ENCODE data around the gene NTN1. TPM values are rescaled to one million over a fixed set of nuclear protein-coding genes. Genes with fewer than 3 reads are reported as not detected.

NTN1 gene
- polyA plus RNA-seq, 3 donors = 0.03 to 0.04 TPM; not detected in 1

DNA sequence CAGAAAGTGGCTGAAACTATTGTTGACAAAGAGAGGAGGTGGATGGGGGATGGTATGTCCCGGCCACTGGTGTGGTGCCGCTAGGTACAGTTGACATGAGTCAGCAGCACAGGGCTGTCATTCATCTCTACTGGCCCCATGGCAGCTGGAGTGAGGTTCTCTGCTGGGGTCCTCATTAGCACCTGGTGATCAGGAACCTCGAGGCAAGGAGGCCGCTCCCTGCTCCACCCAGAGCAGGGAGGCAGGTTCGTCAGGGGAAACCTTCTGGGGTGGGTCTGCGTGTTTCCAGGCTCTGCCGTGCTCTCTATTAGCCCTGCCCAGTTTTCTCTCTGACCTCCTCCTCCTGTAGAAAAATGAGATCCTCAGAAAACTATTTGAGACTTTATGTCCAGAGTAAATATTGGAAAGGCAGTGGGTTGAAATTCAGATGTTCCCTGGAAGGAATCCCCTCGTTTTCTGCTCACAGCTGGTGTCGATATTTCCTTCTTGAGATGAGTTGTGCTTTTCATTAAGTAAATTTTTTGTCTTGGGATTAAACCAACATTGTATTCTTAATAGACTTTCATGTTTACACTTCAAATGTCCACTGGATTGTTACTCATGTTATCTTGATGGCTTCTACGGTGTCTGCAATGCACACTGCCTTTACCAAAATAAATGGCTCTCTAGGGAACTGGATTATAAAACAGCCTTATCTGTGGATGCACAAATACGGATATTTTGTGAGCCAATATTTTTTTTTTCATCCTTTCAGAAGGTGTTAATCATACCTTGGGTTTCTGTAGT lies 7.1 kb downstream of the NTN1 start:
- H3K4me1 Mint-ChIP-seq = peaks cover 4% of the 10 kb centered on the region
- WGBS (ENCODE audit: insufficient coverage) = 78% methylated on average over 5 of the region's 11 CpGs
- Histone ChIP-seq H3K4me1 (ENCODE audit: control insufficient read depth in 1 of 2, insufficient read depth in 2 of 2, low read length in 2 of 2) (peaks cover 0 to under 1% of the 10 kb centered on the region in 2 donors), H3K9me3 (replicated peaks in 1 of 2; ENCODE audit: control insufficient read depth in 1 of 2, insufficient read depth in 1 of 2, low read length in 2 of 2) (peaks cover 0 to 10% of the 10 kb centered on the region in 2 donors), H3K4me3 (replicated peaks in 1 of 3; ENCODE audit: low read depth in 2 of 3, low read length in 3 of 3) (no peak overlapping the region), H2AFZ (ENCODE audit: insufficient read depth, low read depth, low read length, poor library complexity, severe bottlenecking) (no peak overlapping the region), H3K4me2 (replicated peaks; ENCODE audit: extremely low read depth, low read length, poor library complexity, severe bottlenecking) (no peak overlapping the region), H3K27ac (ENCODE audit: low read depth in 1 of 2, low read length in 2 of 2) (no peak overlapping the region), H3K36me3 (replicated peaks in 1 of 2; ENCODE audit: control insufficient read depth in 1 of 2, insufficient read depth in 2 of 2, low read length in 2 of 2) (no peaks in the 10 kb centered on the region), H4K20me1 (ENCODE audit: insufficient read depth, low read length) (no peaks in the 10 kb centered on the region), H3K79me2 (ENCODE audit: insufficient read depth, low read length) (no peaks in the 10 kb centered on the region), H3K27me3 (ENCODE audit: control insufficient read depth in 2 of 2, insufficient read depth in 2 of 2, low read length in 2 of 2) (peaks cover 24 to 28% of the 10 kb centered on the region in 2 donors), H3K9ac (ENCODE audit: insufficient read depth, low read length, poor library complexity, severe bottlenecking) (no peak overlapping the region)
- H3K4me3 Mint-ChIP-seq = no peak overlapping the region
- TF ChIP-seq, protein P1, sequence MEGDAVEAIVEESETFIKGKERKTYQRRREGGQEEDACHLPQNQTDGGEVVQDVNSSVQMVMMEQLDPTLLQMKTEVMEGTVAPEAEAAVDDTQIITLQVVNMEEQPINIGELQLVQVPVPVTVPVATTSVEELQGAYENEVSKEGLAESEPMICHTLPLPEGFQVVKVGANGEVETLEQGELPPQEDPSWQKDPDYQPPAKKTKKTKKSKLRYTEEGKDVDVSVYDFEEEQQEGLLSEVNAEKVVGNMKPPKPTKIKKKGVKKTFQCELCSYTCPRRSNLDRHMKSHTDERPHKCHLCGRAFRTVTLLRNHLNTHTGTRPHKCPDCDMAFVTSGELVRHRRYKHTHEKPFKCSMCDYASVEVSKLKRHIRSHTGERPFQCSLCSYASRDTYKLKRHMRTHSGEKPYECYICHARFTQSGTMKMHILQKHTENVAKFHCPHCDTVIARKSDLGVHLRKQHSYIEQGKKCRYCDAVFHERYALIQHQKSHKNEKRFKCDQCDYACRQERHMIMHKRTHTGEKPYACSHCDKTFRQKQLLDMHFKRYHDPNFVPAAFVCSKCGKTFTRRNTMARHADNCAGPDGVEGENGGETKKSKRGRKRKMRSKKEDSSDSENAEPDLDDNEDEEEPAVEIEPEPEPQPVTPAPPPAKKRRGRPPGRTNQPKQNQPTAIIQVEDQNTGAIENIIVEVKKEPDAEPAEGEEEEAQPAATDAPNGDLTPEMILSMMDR (IDR thresholded peaks at IDR 0.05) = no peak
- peaks cover 0 to 7% (median 0%) of the 10 kb centered on the region in 7 donors for H3K9me3 Mint-ChIP-seq
- no peak overlapping the region for H3K27ac Mint-ChIP-seq
- H3K36me3 Mint-ChIP-seq = peaks cover 0 to 6% of the 10 kb centered on the region in 2 donors
- H3K27me3 Mint-ChIP-seq (ENCODE audit: low read depth in 3 of 3) = peaks cover 37 to 46% (median 39%) of the 10 kb centered on the region in 3 donors
- DNase-seq = no peak
- intact Hi-C loops (cut with micrococcal nuclease) = no loop called here

DNA sequence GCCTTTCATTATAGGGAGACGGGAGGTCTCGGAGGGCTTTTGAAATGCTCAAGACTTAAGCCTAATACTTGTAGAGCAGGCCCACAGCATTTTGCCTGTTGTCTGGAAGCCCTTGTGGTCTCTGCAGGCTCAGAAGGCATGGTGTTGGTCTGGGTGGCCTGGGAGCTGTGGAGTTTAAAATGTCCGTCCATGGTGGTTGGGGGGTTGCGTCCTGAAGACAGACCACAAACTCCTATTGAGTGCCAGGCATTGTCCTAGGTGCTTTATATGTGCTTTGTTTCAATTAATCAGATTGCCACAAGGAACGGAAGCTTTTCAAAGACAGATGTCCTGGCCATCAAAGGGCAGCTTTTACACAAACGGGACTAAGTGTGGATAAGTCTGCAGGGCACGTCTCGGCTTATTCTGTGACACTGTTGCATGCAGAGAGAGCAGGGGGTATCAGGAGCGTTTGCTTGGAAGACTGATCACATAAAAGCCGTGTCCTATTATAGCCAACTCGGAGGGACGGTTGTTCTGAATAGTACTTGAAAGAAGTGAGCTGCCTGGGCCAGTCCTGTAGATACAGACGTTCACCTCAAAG lies 7.8 kb downstream of the NTN1 start:
- H3K36me3 ChIP-seq (replicated peaks in 1 of 2; ENCODE audit: control insufficient read depth in 1 of 2, insufficient read depth in 2 of 2, low read length in 2 of 2) = no peaks in the 10 kb centered on the region
- H3K4me3 Mint-ChIP-seq = no peak overlapping the region
- no peak overlapping the region for H2AFZ ChIP-seq (ENCODE audit: insufficient read depth, low read depth, low read length, poor library complexity, severe bottlenecking)
- WGBS (ENCODE audit: insufficient coverage) = 98% methylated on average over 5 of the region's 13 CpGs
- peaks cover 18 to 21% of the 10 kb centered on the region in 2 donors for H3K27me3 ChIP-seq (ENCODE audit: control insufficient read depth in 2 of 2, insufficient read depth in 2 of 2, low read length in 2 of 2)
- H3K4me1 ChIP-seq (ENCODE audit: control insufficient read depth in 1 of 2, insufficient read depth in 2 of 2, low read length in 2 of 2) = no peaks in the 10 kb centered on the region
- H3K4me2 ChIP-seq (replicated peaks; ENCODE audit: extremely low read depth, low read length, poor library complexity, severe bottlenecking) = no peak overlapping the region
- no peak overlapping the region for H3K27ac Mint-ChIP-seq
- peaks cover 0 to 10% of the 10 kb centered on the region in 2 donors for H3K9me3 ChIP-seq (replicated peaks in 1 of 2; ENCODE audit: control insufficient read depth in 1 of 2, insufficient read depth in 1 of 2, low read length in 2 of 2)
- H3K9ac ChIP-seq (ENCODE audit: insufficient read depth, low read length, poor library complexity, severe bottlenecking) = no peak overlapping the region
- TF ChIP-seq, protein P1 (IDR thresholded peaks at IDR 0.05) = no peak
- DNase-seq = no peak
- no peaks in the 10 kb centered on the region for H4K20me1 ChIP-seq (ENCODE audit: insufficient read depth, low read length)
- peaks cover 0 to 7% (median 0%) of the 10 kb centered on the region in 7 donors for H3K9me3 Mint-ChIP-seq
- peaks cover 30 to 39% (median 37%) of the 10 kb centered on the region in 3 donors for H3K27me3 Mint-ChIP-seq (ENCODE audit: low read depth in 3 of 3)
- H3K79me2 ChIP-seq (ENCODE audit: insufficient read depth, low read length) = no peaks in the 10 kb centered on the region
- intact Hi-C loops (cut with micrococcal nuclease) = no loop called here
- no peak overlapping the region for H3K27ac ChIP-seq (ENCODE audit: low read depth in 1 of 2, low read length in 2 of 2)
- peaks cover 0 to 3% of the 10 kb centered on the region in 2 donors for H3K36me3 Mint-ChIP-seq
- H3K4me3 ChIP-seq (replicated peaks in 1 of 3; ENCODE audit: low read depth in 2 of 3, low read length in 3 of 3) = no peak overlapping the region
- H3K4me1 Mint-ChIP-seq = no peaks in the 10 kb centered on the region
